ENCODE results near the gene MAEA.

GRCh38 chr4:1316537-1317168 is 27.0 kb downstream of the MAEA start:
- TF ChIP-seq GATA3 (IDR thresholded peaks at IDR 0.05; ENCODE audit: low read depth, low read length), result no peak
- no peak for TF ChIP-seq GATA2 (IDR thresholded peaks at IDR 0.05; ENCODE audit: low read depth, low read length)
